ENCODE measurements around the gene THOC6.

The THOC6 gene

GRCh38 chr16:2991566-2992261, 32.1 kb upstream of the THOC6 start:
- no peaks in the 10 kb centered on the region for H4K20me1 ChIP-seq (ENCODE audit: insufficient read depth, low read length)
- no peaks in the 10 kb centered on the region for H3K9me2 ChIP-seq (ENCODE audit: low read depth, low read length)
- no peak overlapping the region for H3K27ac ChIP-seq (ENCODE audit: low read depth, low read length, poor library complexity, severe bottlenecking)
- H3K9me3 ChIP-seq (ENCODE audit: low read length) = no peaks in the 10 kb centered on the region
- no peak overlapping the region for H3K9ac ChIP-seq (ENCODE audit: low read length)
- H3K79me2 ChIP-seq (ENCODE audit: insufficient read depth, low read length) = no peaks in the 10 kb centered on the region
- H3K27me3 ChIP-seq (ENCODE audit: insufficient read depth, low read length) = peaks cover under 1% of the 10 kb centered on the region; the same call in 1 of the 2 replicates
- H2AFZ ChIP-seq (ENCODE audit: low read length) = no peak overlapping the region
- no peak overlapping the region for H3K4me3 ChIP-seq (ENCODE audit: low read depth, low read length, poor library complexity, severe bottlenecking)
- H3K4me1 ChIP-seq (ENCODE audit: insufficient read depth, low read length, severe bottlenecking) = no peaks in the 10 kb centered on the region
- H3F3A ChIP-seq (ENCODE audit: insufficient read depth, low read length) = no peaks in the 10 kb centered on the region
- no peaks in the 10 kb centered on the region for H3K36me3 ChIP-seq (ENCODE audit: insufficient read depth, low read length)
- TF ChIP-seq CTCF (IDR thresholded peaks at IDR 0.05; ENCODE audit: low read length) = no peak
- TF ChIP-seq EZH2 (IDR thresholded peaks at IDR 0.05; ENCODE audit: borderline replicate concordance, low read length) = no peak
- no peak overlapping the region for H3K4me2 ChIP-seq (ENCODE audit: low read length)

DNA sequence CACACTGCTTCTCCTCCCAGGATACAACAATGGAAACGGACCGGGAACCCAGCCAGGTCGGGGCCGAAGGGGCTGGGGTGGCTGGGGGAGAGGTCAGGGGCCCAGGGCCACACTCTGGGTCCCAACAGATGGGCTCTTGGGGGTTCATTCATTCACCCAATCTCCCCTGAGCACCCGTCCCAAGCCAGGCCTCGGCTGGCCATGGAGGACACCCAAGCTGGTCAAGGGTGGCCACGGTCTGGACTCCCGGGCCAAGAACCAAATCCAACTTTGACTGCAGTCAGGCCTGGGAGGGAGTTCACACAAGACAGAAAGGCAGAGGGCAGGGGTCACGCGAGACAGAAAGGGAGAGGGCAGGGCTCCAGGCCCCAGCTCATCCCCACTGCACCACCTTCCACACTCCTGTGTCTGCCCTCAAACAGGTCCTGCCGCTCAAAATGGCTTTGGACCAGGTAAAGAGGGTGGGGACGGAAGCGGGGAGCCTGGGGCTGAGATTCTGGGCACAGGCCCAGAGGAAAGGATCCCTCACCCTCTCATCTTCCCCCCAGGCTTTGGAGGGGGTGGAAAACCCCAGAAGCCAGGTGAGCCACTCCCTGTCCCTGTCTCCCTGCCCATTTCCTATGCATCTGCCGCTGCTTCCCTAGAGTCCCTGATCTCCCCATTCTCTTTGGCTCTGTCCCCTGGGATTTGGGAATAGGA, 31.3 kb upstream of the THOC6 start:
- H3K27me3 ChIP-seq (ENCODE audit: insufficient read depth, low read length) = no peaks in the 10 kb centered on the region; the same call in 1 of the 2 replicates
- H3K79me2 ChIP-seq (ENCODE audit: insufficient read depth, low read length) = no peaks in the 10 kb centered on the region
- no peaks in the 10 kb centered on the region for H3K36me3 ChIP-seq (ENCODE audit: insufficient read depth, low read length)
- no peak overlapping the region for H3K9ac ChIP-seq (ENCODE audit: low read length)
- H3K9me2 ChIP-seq (ENCODE audit: low read depth, low read length) = no peaks in the 10 kb centered on the region
- no peaks in the 10 kb centered on the region for H3F3A ChIP-seq (ENCODE audit: insufficient read depth, low read length)
- H3K27ac ChIP-seq (ENCODE audit: low read depth, low read length, poor library complexity, severe bottlenecking) = no peak overlapping the region
- no peak overlapping the region for H3K4me2 ChIP-seq (ENCODE audit: low read length)
- H3K4me3 ChIP-seq (ENCODE audit: low read depth, low read length, poor library complexity, severe bottlenecking) = no peak overlapping the region
- no peaks in the 10 kb centered on the region for H3K4me1 ChIP-seq (ENCODE audit: insufficient read depth, low read length, severe bottlenecking)
- no peaks in the 10 kb centered on the region for H3K9me3 ChIP-seq (ENCODE audit: low read length)
- no peak overlapping the region for H2AFZ ChIP-seq (ENCODE audit: low read length)
- no peak for TF ChIP-seq EZH2 (IDR thresholded peaks at IDR 0.05; ENCODE audit: borderline replicate concordance, low read length)
- no peak for TF ChIP-seq CTCF (IDR thresholded peaks at IDR 0.05; ENCODE audit: low read length)
- no peaks in the 10 kb centered on the region for H4K20me1 ChIP-seq (ENCODE audit: insufficient read depth, low read length)

DNA sequence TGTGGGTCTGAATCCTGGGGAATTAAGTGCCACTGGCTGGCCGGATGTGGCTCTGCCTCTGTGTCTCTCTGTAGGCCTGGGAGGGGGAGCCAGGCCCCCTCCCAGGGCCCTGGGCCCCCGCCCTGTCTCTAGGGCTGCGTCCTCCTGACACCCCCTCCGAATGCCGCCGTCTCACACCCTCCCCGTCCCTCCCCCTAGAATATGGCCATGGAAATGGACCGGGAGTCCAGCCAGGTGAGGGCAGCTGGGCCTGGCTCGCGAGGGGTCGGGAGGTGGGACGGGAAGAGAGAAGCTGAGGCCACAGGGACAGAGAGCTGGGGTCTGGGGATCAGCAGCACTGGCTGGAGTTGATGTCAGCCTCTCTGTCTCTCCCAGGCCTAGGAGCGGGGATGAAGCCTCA, 27.5 kb upstream of the THOC6 start:
- Histone ChIP-seq H3K4me2 (ENCODE audit: low read length) (no peak overlapping the region), H3K4me1 (ENCODE audit: insufficient read depth, low read length, severe bottlenecking) (no peaks in the 10 kb centered on the region), H3K4me3 (ENCODE audit: low read depth, low read length, poor library complexity, severe bottlenecking) (no peak overlapping the region), H3K27me3 (ENCODE audit: insufficient read depth, low read length) (peaks cover 7% of the 10 kb centered on the region), H3K79me2 (ENCODE audit: insufficient read depth, low read length) (no peaks in the 10 kb centered on the region), H3K36me3 (ENCODE audit: insufficient read depth, low read length) (no peaks in the 10 kb centered on the region), H3K9me3 (ENCODE audit: low read length) (no peaks in the 10 kb centered on the region), H3K9ac (ENCODE audit: low read length) (no peak overlapping the region), H3K27ac (ENCODE audit: low read depth, low read length, poor library complexity, severe bottlenecking) (no peak overlapping the region), H2AFZ (ENCODE audit: low read length) (no peak overlapping the region), H3K9me2 (ENCODE audit: low read depth, low read length) (no peaks in the 10 kb centered on the region), H3F3A (ENCODE audit: insufficient read depth, low read length) (no peaks in the 10 kb centered on the region), H4K20me1 (ENCODE audit: insufficient read depth, low read length) (no peaks in the 10 kb centered on the region)
- TF ChIP-seq EZH2 (IDR thresholded peaks at IDR 0.05; ENCODE audit: borderline replicate concordance, low read length) = no peak
- TF ChIP-seq CTCF (IDR thresholded peaks at IDR 0.05; ENCODE audit: low read length) = no peak

Data from OCI-LY1 (cell line).